ENCODE results near the gene MSTO1.
A peak's percentile ranks its signal among the peaks of the same experiment; 100 is the strongest.
"Not testable (repeated sequence)": the region's sequence is repeated elsewhere in the genome, so short reads cannot be mapped to it uniquely, and the experiment has no call there.

MSTO1 gene

DNA sequence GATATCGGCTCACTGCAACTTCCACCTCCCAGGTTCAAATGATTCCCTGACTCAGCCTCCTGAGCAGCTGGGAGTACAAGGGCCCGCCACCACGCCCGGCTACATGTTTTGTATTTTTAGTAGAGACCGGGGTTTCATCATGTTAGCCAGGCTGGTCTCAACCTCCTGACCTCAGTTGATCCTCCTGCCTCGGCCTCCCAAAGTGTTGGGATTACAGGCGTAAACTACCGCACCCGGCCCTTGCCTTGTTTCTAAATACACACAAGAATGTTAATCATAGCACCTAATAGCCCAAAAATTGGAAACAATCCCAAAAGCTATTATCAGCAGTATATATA, 1.2 kb upstream of the MSTO1 start:
- Histone ChIP-seq H3K27me3 (ENCODE audit: insufficient read depth, low read length, poor library complexity, severe bottlenecking) (no peaks in the 10 kb centered on the region), H3K4me2 (ENCODE audit: low read depth, low read length, poor library complexity, severe bottlenecking) (no peak overlapping the region), H3K9me2 (replicated peaks; ENCODE audit: low read depth, low read length) (no peaks in the 10 kb centered on the region), H3K4me3 (ENCODE audit: low read length, poor library complexity, severe bottlenecking) (no peak overlapping the region), H3K9me3 (ENCODE audit: insufficient read depth, low read depth, low read length) (no peaks in the 10 kb centered on the region), H3K4me1 (ENCODE audit: insufficient read depth, low read length, poor library complexity, severe bottlenecking) (no peaks in the 10 kb centered on the region), H3K9ac (ENCODE audit: low read depth, low read length, poor library complexity, severe bottlenecking) (no peak overlapping the region), H3F3A (ENCODE audit: low read depth) (no peaks in the 10 kb centered on the region), H3K36me3 (ENCODE audit: insufficient read depth, low read length) (0 out of 2 replicates have a peak, but pooled peaks cover 3% of the 10 kb centered on the region), H4K20me1 (ENCODE audit: insufficient read depth, low read length, poor library complexity, severe bottlenecking) (no peaks in the 10 kb centered on the region), H2AFZ (ENCODE audit: low read length) (no peak overlapping the region), H3K79me2 (ENCODE audit: insufficient read depth, low read length) (no peaks in the 10 kb centered on the region)
- TF ChIP-seq CTCF (conservative IDR thresholded peaks at IDR 0.05; ENCODE audit: low read length), result no peak
- no peak for TF ChIP-seq EZH2phosphoT487 (IDR thresholded peaks at IDR 0.05; ENCODE audit: borderline replicate concordance)

DNA sequence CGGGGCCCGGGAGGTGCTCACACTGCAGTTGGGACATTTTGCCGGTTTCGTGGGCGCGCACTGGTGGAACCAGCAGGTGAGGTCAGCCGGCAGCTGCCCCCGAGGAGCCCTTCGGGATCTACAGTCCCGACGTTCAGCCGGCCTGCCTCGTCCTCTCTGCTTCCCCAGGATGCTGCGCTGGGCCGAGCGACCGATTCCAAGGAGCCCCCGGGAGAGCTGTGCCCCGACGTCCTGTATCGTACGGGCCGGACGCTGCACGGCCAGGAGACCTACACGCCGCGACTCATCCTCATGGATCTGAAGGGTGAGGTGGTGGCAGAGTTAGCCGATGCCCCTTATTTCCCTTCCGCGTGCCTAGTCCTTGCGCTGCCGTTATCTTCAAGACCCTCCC, 234 bp downstream of the MSTO1 start:
- H3K4me2 ChIP-seq (ENCODE audit: low read depth, low read length, poor library complexity, severe bottlenecking); H3K4me1 ChIP-seq (ENCODE audit: insufficient read depth, low read length, poor library complexity, severe bottlenecking); H3K27me3 ChIP-seq (ENCODE audit: insufficient read depth, low read length, poor library complexity, severe bottlenecking); H3K36me3 ChIP-seq (ENCODE audit: insufficient read depth, low read length); H3K9ac ChIP-seq (ENCODE audit: low read depth, low read length, poor library complexity, severe bottlenecking); H3K79me2 ChIP-seq (ENCODE audit: insufficient read depth, low read length); H3F3A ChIP-seq (ENCODE audit: low read depth); H2AFZ ChIP-seq (ENCODE audit: low read length); H3K9me2 ChIP-seq (replicated peaks; ENCODE audit: low read depth, low read length); H3K9me3 ChIP-seq (ENCODE audit: insufficient read depth, low read depth, low read length); H4K20me1 ChIP-seq (ENCODE audit: insufficient read depth, low read length, poor library complexity, severe bottlenecking): not testable (repeated sequence)
- peak overlapping the region; percentile 73 for H3K4me3 ChIP-seq (ENCODE audit: low read length, poor library complexity, severe bottlenecking)

DNA sequence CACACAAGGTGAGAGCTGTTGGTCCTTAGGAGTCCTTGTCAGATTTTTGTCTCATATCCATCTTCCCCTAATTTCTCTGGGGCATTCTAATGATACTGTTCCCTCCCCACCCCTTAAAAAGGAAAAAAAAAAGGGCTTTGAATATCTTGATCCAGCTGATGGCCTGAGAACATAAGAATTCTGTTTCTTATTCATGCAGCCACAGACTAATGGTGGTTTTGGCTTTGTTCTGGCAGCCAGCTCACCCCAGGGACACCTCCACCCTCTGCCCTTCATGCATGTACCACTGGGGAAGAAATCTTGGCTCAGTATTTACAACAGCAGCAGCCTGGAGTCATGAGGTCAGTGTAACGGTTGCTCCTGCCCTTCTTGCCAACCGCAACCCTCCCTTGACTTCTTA, 3.2 kb downstream of the MSTO1 start:
- H3K9ac ChIP-seq (ENCODE audit: low read depth, low read length, poor library complexity, severe bottlenecking), result not testable (repeated sequence)

GRCh38 chr1:155622191-155622590, 12.2 kb downstream of the MSTO1 start:
- Histone ChIP-seq H3K9me3 (ENCODE audit: insufficient read depth, low read depth, low read length) (no peaks in the 10 kb centered on the region), H3K9me2 (replicated peaks; ENCODE audit: low read depth, low read length) (no peaks in the 10 kb centered on the region), H3K9ac (ENCODE audit: low read depth, low read length, poor library complexity, severe bottlenecking) (no peak overlapping the region), H3K4me1 (ENCODE audit: insufficient read depth, low read length, poor library complexity, severe bottlenecking) (peaks cover 3% of the 10 kb centered on the region), H3K4me3 (ENCODE audit: low read length, poor library complexity, severe bottlenecking) (no peak overlapping the region), H3K4me2 (ENCODE audit: low read depth, low read length, poor library complexity, severe bottlenecking) (no peak overlapping the region), H2AFZ (ENCODE audit: low read length) (no peak overlapping the region), H3K36me3 (ENCODE audit: insufficient read depth, low read length) (no peaks in the 10 kb centered on the region), H4K20me1 (ENCODE audit: insufficient read depth, low read length, poor library complexity, severe bottlenecking) (no peaks in the 10 kb centered on the region), H3K27me3 (ENCODE audit: insufficient read depth, low read length, poor library complexity, severe bottlenecking) (no peaks in the 10 kb centered on the region), H3F3A (ENCODE audit: low read depth) (no peaks in the 10 kb centered on the region), H3K79me2 (ENCODE audit: insufficient read depth, low read length) (no peaks in the 10 kb centered on the region)
- TF ChIP-seq CTCF (conservative IDR thresholded peaks at IDR 0.05; ENCODE audit: low read length) (no peak), EZH2phosphoT487 (IDR thresholded peaks at IDR 0.05; ENCODE audit: borderline replicate concordance) (no peak)

More for the DNA sequence above, 3.2 kb downstream of the MSTO1 start:
- H3K9me2 ChIP-seq (replicated peaks; ENCODE audit: low read depth, low read length); H3K79me2 ChIP-seq (ENCODE audit: insufficient read depth, low read length); H3F3A ChIP-seq (ENCODE audit: low read depth); H3K4me3 ChIP-seq (ENCODE audit: low read length, poor library complexity, severe bottlenecking); H3K9me3 ChIP-seq (ENCODE audit: insufficient read depth, low read depth, low read length); H4K20me1 ChIP-seq (ENCODE audit: insufficient read depth, low read length, poor library complexity, severe bottlenecking); H2AFZ ChIP-seq (ENCODE audit: low read length); H3K36me3 ChIP-seq (ENCODE audit: insufficient read depth, low read length); H3K4me1 ChIP-seq (ENCODE audit: insufficient read depth, low read length, poor library complexity, severe bottlenecking); H3K27me3 ChIP-seq (ENCODE audit: insufficient read depth, low read length, poor library complexity, severe bottlenecking); H3K4me2 ChIP-seq (ENCODE audit: low read depth, low read length, poor library complexity, severe bottlenecking): not testable (repeated sequence)

Measured in Loucy (cell line).